Motor neuron (in vitro differentiated cells): ENCODE data around the gene PNMA1. TPM values are rescaled to one million over a fixed set of nuclear protein-coding genes. Genes with fewer than 3 reads are reported as not detected.

Source experiments
- ATAC-seq, 8 experiments: fragments of 200-7000 bp; cut with Tn5 transposase; replicated peaks in 6 of 8; 2 replicates each; pipeline ENCODE4 v1.8.0; 2021; ENCODE audit warnings: mild to moderate bottlenecking in 8 of 8, moderate library complexity in 8 of 8
- H3K27ac ChIP-seq, 2 donors: fragments of 250-450 bp; sonication (Bioruptor Pico); 2 replicates each; pipeline ENCODE4 v1.9.0; 2021; ENCODE audit warnings: antibody characterized with exemption in 2 of 2, mild to moderate bottlenecking in 2 of 2, moderate library complexity in 1 of 2
- H3K4me1 ChIP-seq, 2 donors: fragments of 250-450 bp; sonication (Bioruptor Pico); replicated peaks in 1 of 2; 2 replicates each; pipeline ENCODE4 v1.6.1; 2021; ENCODE audit warnings: antibody characterized with exemption in 2 of 2, mild to moderate bottlenecking in 2 of 2, moderate library complexity in 1 of 2
- H3K4me3 ChIP-seq, 5 donors: fragments of 250-450 bp; sonication (Bioruptor Pico); 2 replicates each; pipeline ENCODE4 v1.9.0; 2021; ENCODE audit warnings: antibody characterized with exemption in 5 of 5, mild to moderate bottlenecking in 5 of 5, moderate library complexity in 4 of 5
- WGBS, 10 experiments: fragments of 450-650 bp; shearing (Covaris generic); methylation state at CpG; one replicate each; pipeline ENCODE4 v1.0.0; 2022; 5-methylcytosine and 5-hydroxymethylcytosine counted together
- in situ Hi-C, 9 experiments: fragments of 400-800 bp; cut with MboI; loops; one replicate each; pipeline ENCODE4 v1.15.0; 2021; ENCODE audit warnings: low sequenced_read_pairs in 9 of 9, low pct_unique_long_range_greater_than_20kb in 2 of 9; ENCODE audit not compliant: unreplicated experiment in 9 of 9
- total RNA-seq, 8 experiments: library from RNA; unstranded; fragments of 300-600 nt; gene quantifications; 2 replicates each; pipeline versions ENCODE4 v1.2.3 to v1.2.4, GENCODE V29; 2022

Gene PNMA1
- 100 to 1,000 TPM in 1 of 8 experiments, 10 to 100 TPM in 7; 16.7 to 102 (median 50.9) TPM for total RNA-seq

- 0 to 2% (median 0%) methylated on average over 2 to 31 of the region's 113 CpGs; no CpG with 5 or more reads in 3 of the 10 experiments for WGBS, 10 experiments
- Histone ChIP-seq H3K4me3 (peak within 1 kb of the TSS; percentile 56 to 89 (median 76)), H3K27ac (peak within 1 kb of the TSS; percentile 92 to 97), H3K4me1 (peaks cover 36 to 41% of the 10 kb centered on the region in 2 donors)
- ATAC-seq = peak; percentile 68 to 82 (median 78)
- in situ Hi-C loops = no loop called here
Measured at GRCh38 chr14:73713803-73714655, at the start of gene PNMA1. Gene PNMA1, minus strand, starts transcription at chr14:73714384. Its CDS starts 745 bp downstream, at chr14:73713639.

GRCh38 chr14:73763396-73763795 is 49.2 kb upstream of the PNMA1 start:
- no peak for ATAC-seq
- H3K4me1 ChIP-seq = peaks cover 19 to 30% of the 10 kb centered on the region in 2 donors
- no peak overlapping the region for H3K4me3 ChIP-seq
- WGBS, 10 experiments = 0 to 83% (median 70%) methylated on average over 1 to 3 of the region's 3 CpGs; no CpG with 5 or more reads in 3 of the 10 experiments
- H3K27ac ChIP-seq = no peak overlapping the region
- in situ Hi-C loops = no loop called here

- H3K27ac ChIP-seq = no peak overlapping the region
Measured at GRCh38 chr14:73762375-73762822, 48.2 kb upstream of the PNMA1 start.

DNA sequence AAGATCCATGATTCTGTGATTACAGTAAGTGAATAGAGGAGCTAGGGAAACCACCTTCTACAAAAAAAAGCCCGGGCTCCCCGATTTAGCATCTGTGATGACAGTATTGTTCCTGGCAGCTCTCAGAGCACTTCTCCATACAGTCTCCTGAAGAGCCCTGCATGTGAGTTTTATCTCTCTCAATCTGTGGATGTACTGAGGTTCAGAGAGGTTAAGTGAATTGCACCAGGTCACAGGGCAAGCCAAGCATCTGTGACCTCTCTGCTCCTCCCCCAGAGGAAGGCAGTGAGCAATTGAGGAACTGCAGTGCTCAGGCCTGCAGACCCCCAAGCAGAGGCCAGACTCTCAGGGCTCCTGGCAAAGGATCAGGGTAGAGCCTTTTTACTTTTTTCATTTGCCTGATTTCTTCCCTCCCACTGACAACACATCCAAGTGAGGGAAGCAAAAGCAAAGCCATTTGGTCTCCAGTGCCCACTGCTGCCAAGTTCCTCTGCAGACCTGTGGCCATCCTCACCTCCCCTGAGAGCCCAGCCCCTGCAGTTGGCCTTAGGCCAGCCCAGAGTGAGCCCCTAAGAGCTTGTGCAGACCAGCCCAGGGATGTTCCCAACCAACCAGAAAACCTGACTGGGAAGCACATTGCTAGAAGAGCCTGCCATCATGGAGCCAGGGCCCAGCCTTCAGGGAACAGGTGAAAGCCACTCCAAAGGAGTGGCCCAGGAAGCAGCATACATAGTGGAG is 47.6 kb upstream of the PNMA1 start:
- Histone ChIP-seq H3K4me1 (peaks cover 31 to 42% of the 10 kb centered on the region in 2 donors), H3K27ac (no peak overlapping the region), H3K4me3 (no peak overlapping the region)
- WGBS, 10 experiments = 28 to 73% methylated on average over 2 of the region's 2 CpGs; no CpG with 5 or more reads in 8 of the 10 experiments
- in situ Hi-C loops = no loop called here
- no peak for ATAC-seq

More at GRCh38 chr14:73762375-73762822, 48.2 kb upstream of the PNMA1 start:
- Histone ChIP-seq H3K4me1 (peaks cover 28 to 40% of the 10 kb centered on the region in 2 donors), H3K4me3 (no peak overlapping the region)
- ATAC-seq = no peak
- 70 to 100% (median 92%) methylated on average over 1 to 5 of the region's 8 CpGs; no CpG with 5 or more reads in 2 of the 10 experiments for WGBS, 10 experiments
- in situ Hi-C loops = no loop called here

GRCh38 chr14:73760598-73761586 is 46.7 kb upstream of the PNMA1 start:
- WGBS, 10 experiments = 0 to 93% (median 40%) methylated on average over 1 to 9 of the region's 13 CpGs; no CpG with 5 or more reads in 3 of the 10 experiments
- in situ Hi-C loops = no loop called here

DNA sequence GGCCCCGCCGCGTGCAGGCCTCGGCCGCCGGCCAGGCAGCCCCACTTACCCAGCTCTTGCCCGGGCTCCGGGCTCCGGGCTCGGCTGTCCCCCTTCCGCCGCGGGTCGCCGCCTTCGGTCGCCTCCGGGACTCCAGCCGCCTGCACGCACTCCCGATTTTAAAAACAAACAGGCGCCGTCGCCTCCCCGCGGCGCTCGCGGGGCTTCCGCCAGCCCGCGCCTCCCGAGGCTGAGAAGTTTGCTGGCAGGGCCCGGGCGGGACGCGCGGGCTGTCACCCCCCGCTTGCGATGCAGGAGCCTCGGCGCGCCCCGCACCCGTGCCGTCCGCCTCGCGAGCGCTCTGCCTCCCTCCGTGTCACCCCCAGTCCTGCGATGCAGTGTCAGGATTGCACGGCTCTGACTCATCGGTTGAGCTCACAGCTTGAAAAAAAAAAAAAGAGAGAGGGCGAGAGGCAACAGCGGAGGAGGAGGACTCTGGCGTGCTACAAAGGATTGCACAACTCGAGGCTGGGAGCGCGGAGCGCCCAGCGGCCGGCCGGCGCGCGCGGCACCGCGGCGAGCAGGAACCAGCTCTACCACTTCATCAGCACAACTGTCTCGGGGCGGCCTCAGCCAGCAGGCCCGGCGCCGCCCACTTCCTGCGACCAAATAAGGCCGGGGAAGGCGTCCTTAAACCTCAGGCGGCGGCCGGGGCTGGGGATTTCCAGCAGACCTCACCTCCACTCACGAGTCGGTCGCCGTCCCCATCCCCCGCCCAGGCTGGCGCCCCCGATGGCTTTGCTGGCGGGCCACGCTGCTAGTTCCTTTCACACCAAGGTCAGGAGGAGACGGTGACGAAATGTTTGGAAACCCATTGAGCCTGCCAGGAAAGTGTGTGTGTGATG is 45.8 kb upstream of the PNMA1 start:
- in situ Hi-C loops = no loop called here
- WGBS, 10 experiments = 0 to 1% (median 0%) methylated on average over 3 to 32 of the region's 93 CpGs; no CpG with 5 or more reads in 6 of the 10 experiments
- H3K27ac ChIP-seq = peak overlapping the region; percentile 95 to 96
- ATAC-seq = peak; percentile 48 to 85 (median 81)
- peaks cover 36 to 53% of the 10 kb centered on the region in 2 donors for H3K4me1 ChIP-seq
- peak overlapping the region; percentile 53 to 75 (median 60) for H3K4me3 ChIP-seq

More at GRCh38 chr14:73760598-73761586, 46.7 kb upstream of the PNMA1 start:
- no peak for ATAC-seq
- H3K4me3 ChIP-seq = peak overlapping the region; percentile 53 to 75 (median 60)
- H3K27ac ChIP-seq = peak overlapping the region; percentile 95 to 96
- H3K4me1 ChIP-seq = peaks cover 31 to 45% of the 10 kb centered on the region in 2 donors

DNA sequence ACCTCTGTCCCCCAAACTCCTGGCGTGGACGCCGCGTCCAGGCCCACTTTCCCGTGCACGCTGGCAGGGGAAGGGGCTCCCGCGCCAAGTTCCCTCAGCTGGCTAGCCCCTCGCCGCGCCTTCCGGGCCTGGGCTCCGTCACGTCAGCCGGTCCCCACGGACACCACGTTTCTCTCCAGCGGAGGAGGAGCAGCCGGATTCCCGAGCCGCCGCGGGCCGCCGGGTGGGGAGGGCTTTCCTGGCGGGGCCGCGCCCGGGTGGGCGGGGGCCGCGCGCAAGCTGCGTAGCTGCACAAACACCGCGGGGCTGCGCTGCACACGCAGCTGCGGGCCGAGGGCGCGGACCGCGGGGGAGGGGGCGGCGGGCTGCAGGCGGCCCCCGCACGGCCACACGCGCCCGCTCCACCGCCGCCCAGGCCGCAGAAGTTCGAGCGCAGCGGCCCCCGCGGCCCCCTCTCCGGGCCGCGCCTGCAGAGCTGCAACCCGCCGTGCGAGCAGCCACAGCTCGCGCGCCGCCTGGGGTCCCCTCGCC is 45.1 kb upstream of the PNMA1 start:
- H3K4me3 ChIP-seq = peak overlapping the region; percentile 53 to 75 (median 60)
- peaks cover 43 to 60% of the 10 kb centered on the region in 2 donors for H3K4me1 ChIP-seq
- peak; percentile 2 to 31 (median 17) for ATAC-seq
- 0% methylated on average over 1 of the region's 71 CpGs; no CpG with 5 or more reads in 9 of the 10 experiments for WGBS, 10 experiments
- in situ Hi-C loops = no loop called here
- peak overlapping the region; percentile 95 to 96 for H3K27ac ChIP-seq

DNA sequence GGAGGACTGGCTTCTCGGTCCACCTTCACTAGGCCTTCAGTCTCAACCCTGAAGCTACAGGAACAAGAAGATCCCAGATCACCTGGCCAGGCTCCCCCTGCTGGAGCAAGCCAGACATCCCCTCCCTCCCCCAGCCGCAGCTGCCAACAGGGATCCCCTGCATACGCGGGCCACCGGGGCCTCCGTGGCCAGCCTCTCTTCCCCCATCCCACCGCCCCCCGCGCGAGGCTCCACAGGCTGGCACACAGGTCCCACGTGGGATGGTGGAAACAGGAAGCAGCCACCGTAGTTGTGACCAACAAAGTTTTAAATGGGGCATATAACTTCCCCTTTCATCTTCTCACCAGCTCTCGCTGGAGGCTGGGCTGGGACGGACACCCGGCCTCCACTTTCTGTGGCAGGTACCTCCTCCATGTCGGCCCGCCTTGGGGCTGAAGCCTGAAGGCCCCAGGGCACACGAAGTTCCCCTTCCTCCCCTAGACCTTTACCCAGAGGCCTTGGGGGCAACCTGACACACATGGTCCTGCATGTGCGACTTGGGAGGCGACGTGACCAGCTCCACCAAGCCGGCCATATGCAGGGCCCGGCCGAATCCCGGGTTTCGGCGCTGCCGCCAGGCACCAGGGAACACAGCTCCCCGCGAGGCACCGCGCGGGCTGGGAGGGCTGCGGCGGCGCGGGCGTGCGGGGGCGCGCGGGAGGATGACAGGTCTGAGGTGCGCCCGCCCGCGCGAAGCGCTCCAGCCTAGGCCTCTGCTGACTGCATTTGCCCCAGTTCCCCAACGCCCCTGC is 44.4 kb upstream of the PNMA1 start:
- peak in 6 of 8 experiments; percentile 2 to 22 (median 20) for ATAC-seq
- WGBS, 10 experiments = 24 to 27% methylated on average over 3 to 7 of the region's 49 CpGs; no CpG with 5 or more reads in 8 of the 10 experiments
- peak overlapping the region; percentile 53 to 75 (median 60) for H3K4me3 ChIP-seq
- peaks cover 48 to 65% of the 10 kb centered on the region in 2 donors for H3K4me1 ChIP-seq
- in situ Hi-C loops = no loop called here
- H3K27ac ChIP-seq = peak overlapping the region; percentile 95 to 96

DNA sequence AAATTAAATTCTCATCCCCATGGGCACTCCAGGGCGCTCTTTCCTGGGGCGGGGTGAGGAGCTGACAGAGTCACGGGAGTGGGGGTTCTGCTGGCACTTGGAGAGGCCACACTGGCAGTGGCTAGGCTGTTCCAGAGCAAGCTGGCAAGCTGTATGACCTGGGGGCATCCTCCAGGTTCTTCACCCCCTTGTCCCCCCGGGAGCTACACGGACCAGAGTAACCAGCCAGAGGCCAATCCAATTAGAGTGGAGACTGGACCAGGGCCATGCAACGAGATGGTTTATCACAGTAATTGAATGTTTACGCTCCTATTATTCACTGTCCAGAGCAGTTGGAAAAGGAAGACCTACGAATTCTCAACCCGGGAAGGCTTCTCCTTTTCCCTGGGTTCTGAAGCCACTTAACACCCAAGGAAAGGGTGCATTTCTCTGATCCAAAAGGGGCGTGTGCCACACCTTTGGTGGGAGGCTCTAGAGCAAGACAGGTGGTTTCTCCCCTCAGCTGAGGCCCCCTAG is 43.8 kb upstream of the PNMA1 start:
- H3K4me3 ChIP-seq = peak overlapping the region; percentile 53 to 75 (median 60)
- no peak for ATAC-seq
- in situ Hi-C loops = no loop called here
- 50 to 90% (median 77%) methylated on average over 1 to 6 of the region's 10 CpGs; no CpG with 5 or more reads in 7 of the 10 experiments for WGBS, 10 experiments
- H3K27ac ChIP-seq = peak overlapping the region; percentile 54 to 95
- H3K4me1 ChIP-seq = peaks cover 52 to 69% of the 10 kb centered on the region in 2 donors

- Histone ChIP-seq H3K27ac (no peak overlapping the region), H3K4me1 (peaks cover 55 to 67% of the 10 kb centered on the region in 2 donors), H3K4me3 (peak overlapping the region in 2 of 5 donors; percentile 60 to 61)
- in situ Hi-C loops = no loop called here
- no peak for ATAC-seq
- whole genome bisulfite sequencing, 10 experiments = 86 to 100% (median 100%) methylated on average over 1 of the region's 1 CpG; no CpG with 5 or more reads in 6 of the 10 experiments
Measured at GRCh38 chr14:73757381-73757780, 43.2 kb upstream of the PNMA1 start.
